Measurements from ENCODE around the gene POMGNT2.

POMGNT2 gene

DNA sequence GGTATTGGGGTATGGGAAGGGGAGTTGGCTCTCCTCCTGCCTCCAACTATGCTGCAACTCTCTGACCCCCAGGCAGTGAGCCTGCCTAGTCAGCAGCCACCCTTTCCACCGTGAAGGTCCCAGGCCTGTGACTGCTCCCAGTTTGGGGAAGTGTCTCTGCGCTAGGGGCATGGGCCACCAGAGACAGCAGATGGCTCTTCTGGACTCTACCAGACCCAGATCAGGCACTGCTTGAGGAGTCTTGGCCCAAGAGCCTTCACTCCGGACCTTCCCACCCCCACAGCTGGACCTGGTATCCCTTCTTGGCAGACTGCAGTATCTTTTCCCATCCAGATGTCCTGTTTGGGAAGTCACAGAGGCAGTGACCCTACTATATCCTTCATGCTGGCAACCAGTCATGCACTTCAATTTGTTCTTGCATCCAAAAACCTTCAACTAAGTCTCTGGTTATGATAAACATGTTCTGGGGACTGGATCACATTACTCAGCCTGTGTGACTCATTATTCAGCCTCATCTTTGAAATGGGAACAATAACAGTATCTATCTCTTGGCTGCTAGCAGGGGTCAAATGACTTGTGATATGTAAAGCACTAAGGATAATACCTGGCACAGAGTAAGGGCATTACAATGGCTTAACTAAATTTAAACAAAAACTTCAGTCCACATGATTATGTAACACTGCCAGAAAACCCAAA is 62.7 kb downstream of the POMGNT2 start:
- DNase-seq = no peak

DNA sequence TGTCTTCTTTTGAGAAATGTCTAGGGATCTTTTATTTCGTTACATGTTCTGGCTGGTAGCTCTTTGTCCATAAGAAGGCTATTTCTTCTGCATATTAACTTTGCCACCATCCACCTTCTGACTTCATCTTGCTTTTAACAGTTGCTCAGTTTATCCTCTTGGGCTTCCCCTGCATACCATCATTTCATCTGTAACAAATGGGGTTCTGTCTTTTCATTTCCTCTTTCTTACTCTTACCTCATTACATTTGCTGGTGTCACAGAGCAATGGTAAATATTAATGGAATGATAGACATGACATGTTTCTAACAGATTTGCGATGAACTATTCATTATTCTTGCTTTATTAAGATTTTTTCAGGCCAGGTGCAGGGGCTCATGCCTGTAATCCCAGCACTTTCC is 64.4 kb downstream of the POMGNT2 start:
- no peak for DNase-seq

DNA sequence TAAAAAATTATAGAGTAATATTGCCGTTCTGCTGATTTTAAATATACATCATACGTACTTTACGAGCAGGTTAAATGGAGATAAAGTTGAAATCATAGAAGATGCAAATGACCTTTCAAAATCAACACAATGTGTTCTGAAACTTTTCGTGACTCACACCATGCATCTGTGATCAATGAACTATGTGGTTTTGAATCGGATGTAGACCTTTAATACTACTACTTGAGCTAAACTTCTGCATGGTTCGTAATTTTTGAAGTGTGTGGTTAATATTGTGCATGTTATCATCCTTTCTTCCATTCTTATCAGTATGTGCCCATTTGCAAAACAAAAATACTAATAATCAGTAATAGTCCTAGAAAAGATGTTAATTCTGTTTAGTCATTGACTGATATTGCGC is 67.9 kb downstream of the POMGNT2 start:
- peak; percentile 26 for DNase-seq

DNA sequence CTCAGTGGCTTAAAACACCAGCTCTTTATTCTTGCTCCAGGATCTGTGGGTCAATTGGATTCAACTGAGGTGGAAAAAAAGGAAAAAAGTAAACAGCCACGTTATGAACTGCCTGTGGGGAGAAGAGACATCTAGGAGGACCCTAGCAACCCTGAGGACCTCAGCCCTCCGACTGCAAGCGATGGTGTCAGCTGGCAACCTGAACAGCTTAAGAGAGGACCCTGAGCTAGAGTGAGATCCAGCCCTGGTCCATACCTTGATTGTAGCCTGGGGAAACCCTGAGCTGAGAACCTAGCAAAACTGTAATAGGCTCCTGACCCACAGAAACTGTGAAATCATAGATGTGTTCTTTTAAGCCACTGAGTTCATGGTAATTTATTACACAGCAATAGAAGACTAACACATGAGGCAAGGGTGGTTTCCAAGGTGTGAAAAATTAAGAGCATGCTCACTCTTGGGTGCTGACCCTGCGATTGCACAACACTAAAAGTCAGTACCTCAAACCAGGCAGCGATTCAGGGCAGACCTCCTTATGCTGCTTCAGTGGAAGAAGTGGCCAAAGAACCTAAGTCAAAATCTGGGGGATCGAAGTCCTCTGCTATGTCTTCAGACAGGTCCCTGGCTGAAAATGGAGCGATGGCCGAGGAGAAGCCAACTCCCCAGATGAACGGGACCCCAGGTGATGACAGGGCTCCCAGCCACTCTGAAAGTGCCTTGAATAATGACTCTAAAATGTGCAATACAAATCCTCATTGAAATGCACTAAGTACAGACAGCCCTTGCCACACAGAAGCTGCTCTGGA is 69.1 kb downstream of the POMGNT2 start:
- DNase-seq = no peak

DNA sequence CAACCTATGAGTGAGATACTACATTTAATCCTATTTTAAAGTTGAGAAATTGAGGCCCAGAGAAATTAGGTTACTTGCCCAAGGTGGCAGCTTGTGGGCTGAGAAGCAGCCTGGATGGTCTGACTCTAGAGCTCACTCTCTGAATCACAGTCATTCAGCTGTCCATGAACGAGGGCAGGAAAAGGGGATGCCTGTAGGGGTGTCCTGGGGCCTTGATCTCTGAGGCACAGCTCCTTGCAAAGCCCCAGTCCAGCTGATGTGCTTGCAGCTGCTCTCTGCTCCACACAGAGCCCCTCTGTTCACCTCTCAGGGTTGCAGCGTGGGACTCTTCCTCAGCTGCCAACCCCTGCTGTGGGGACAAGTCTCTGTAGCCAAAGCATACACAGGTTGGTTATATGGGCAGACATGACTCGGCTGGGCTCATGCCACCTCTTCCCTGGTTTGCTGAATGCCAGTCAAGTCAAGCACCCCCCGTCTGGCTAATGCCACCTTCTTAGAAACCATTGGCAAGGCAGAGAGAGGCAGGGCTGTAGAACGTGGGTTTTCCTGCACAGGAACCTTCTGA is 70.0 kb downstream of the POMGNT2 start:
- no peak for DNase-seq

DNA sequence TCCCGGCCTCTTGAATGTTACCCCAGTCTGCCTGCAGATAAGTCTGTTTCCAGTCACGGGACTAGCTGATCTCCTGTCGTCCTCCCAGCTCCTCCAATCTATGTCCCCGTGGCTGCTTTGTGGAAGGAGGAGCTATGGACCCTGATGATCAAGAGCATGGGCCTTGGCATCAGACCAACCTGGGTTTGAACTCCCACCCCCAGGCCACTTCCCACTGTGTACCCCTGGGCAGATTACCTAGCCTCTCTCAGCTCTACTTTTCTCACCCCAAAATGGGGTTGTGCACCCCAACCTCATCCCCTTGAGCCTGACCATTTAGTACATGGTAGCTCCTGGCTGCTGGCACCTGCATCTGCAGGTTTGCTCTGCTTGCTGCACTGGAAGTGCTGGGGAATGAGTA is 71.0 kb downstream of the POMGNT2 start:
- no peak for DNase-seq

DNA sequence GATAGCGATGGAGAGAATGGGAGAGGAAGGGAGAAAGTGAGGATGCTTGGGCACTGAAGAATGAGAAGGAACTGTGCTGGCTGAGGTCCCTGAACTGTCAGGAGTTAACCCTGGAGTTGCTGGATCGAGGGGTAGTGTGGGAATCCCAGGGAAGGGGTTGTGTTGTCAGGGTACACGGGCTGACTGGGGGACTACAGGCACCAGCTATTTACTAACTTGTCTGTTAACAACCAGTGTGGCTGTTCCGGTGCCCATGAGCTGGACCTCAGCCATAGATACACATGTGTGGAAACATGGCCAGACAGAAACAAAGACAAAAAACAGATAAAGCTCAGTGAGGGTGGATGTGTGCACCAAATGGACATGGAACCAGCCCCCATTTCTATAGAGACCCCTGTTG is 71.7 kb downstream of the POMGNT2 start:
- DNase-seq = no peak

DNA sequence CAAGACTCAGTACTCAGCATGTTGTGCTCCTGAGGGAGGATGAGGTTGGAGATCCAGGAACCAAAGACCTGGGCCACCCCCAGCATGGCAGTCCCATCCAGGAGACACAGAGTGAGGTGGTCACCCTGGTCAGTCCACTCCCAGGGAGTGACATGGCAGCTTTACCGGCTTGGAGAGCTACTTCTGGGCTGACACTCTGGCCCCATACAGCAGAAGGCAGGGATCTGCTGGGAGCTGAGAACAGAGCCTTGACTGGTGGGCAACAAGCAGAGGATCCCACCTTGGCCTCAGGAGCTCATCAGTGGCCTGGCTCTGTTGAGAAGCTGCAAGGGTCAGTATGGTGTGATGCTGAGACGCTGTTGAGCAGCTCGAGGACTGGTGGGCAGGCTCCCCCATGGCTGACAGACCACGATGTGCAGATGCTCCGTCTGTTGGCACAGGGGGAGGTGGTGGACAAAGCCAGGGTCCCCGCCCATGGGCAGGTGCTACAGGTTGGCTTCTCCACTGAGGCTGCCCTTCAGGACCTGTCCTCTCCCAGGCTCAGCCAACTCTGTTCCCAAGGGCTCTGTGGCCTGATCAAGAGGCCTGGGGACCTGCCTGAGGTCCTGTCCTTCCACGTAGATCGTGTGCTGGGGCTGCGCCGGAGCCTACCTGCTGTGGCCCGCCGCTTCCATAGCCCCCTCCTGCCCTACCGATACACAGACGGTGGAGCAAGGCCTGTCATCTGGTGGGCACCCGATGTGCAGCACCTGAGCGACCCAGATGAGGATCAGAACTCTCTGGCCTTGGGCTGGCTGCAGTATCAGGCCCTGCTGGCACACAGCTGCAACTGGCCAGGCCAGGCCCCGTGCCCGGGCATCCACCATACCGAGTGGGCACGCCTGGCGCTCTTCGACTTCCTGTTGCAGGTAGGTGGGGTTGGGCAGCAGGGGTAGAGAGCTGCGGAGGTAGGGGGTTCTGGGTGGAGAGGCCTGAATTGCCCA is 72.9 kb downstream of the POMGNT2 start:
- DNase-seq = no peak

DNA sequence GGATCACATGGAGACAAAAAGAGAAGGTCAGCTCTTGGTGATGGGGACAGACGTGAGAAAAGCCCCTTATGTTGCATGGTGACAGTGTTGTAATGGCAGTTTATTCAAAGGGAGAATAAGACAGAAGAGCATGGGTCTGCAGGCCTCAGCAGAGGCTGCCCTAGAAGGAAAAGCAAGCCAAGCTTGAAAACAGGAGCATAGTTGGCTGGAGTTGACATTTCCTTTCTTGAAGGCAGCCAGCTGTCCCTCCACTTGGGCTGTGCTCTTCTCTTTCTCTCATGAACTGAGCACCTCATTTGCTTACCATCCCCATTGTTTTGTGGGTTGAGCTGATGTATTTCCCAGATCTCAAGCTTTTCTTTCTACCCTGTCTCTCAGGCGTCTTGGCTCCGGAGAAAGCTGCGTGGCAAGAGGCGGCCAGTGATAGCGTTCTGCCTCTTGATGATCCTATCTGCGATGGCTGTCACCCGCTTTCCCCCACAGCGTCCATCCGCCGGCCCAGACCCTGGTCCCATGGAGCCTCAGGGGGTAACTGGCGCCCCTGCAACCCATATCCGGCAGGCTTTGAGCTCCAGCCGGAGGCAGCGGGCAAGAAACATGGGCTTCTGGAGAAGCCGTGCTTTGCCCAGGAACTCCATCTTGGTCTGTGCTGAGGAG is 73.9 kb downstream of the POMGNT2 start:
- DNase-seq = no peak

DNA sequence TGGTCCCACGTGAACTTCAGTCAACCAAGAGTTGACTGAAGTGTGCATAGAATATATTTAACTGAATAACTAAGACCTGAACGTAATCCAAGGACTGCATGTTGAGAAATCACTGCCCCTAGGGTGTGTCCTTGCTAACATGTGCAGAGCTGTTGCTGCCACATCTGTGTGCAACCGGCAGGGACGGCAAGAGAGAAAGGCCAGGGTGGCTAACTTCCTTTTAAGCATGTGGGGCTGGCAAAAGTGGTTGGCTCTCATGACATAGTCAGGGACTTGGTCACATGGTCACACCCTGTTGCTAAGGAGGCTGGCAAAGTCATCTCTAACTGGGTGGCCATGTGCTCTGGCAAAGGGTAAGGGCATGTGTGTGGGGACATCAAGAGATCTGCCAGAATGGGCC is 74.4 kb downstream of the POMGNT2 start:
- no peak for DNase-seq

DNA sequence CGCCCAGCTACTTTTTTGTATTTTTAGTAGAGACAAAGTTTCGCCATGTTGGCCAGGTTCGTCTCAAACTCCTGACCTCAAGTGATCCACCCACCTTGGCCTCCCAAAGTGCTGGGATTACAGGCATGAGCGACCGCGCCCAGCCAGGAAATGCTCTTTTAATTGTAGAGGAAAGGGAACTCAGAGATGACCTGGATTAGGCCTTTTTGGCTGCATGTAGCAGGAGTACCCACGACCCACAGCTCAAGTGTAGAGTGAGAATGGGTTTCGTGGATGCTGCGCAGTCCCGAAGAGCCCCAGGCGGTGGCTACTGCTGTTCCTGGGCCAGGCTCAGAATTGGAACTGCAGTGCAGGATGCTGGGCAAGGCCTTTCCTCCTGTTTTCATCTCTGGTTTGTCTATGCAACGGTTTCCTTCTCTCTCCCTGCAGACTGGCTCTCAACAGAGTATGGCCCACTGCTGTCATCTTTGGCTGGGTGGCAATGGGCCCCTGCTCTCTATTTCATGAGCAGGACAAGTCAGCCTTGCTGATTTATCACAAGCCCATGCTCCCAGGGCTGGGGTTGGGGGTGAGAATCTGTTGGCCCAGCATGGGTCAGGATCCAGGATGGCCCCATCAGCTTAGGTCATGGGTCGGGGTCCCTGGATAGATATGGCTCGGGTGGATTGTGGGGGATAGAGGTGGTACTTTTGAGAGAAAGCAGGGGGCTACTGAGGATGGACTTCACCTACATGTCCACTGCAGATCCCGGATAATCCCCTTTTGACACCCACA is 75.5 kb downstream of the POMGNT2 start:
- no peak for DNase-seq

Data from activated CD4-positive, alpha-beta T cell treated with anti-CD3 and anti-CD28 coated beads, Interleukin-2, amount 50 U/mL, for 16 hours (primary cell).